Psoas muscle (tissue), 8 donors: Measurements from ENCODE around the gene KIF21B. TPM values are rescaled to one million over a fixed set of nuclear protein-coding genes. Genes with fewer than 3 reads are reported as not detected.
A peak's percentile ranks its signal among the peaks of the same experiment; 100 is the strongest.

ENCODE experiments used
- ATAC-seq, 4 donors: fragments of 200-7000 bp; cut with Tn5 transposase; one replicate each; pipeline ENCODE4 v1.9.1; 2020; ENCODE audit warnings: moderate library complexity in 3 of 4, mild to moderate bottlenecking in 2 of 4
- DNase-seq, 2 donors: peaks; one replicate each; pipeline ENCODE4 v3.0.0-alpha.2; 2020
- H3K27ac ChIP-seq: fragments of 200-600 bp; one replicate; pipeline ENCODE4 v1.8.0; 2022
- H3K27me3 ChIP-seq, 3 donors: fragments of 200-600 bp in 1 of 3; one replicate each; pipeline versions ENCODE4 v1.6.1 to v1.8.0; 2013 to 2022; ENCODE audit warnings: low read length in 2 of 3, mild to moderate bottlenecking in 2 of 3, moderate library complexity in 1 of 3; ENCODE audit not compliant: insufficient read depth in 3 of 3
- H3K36me3 ChIP-seq, 2 donors: fragments of 200-600 bp in 1 of 2; one replicate each; pipeline versions ENCODE4 v1.6.1 to v1.8.0; 2013 to 2022; ENCODE audit warnings: low read depth in 1 of 2, mild to moderate bottlenecking in 1 of 2, moderate library complexity in 1 of 2; ENCODE audit not compliant: insufficient read depth in 1 of 2
- H3K4me1 ChIP-seq: fragments of 200-600 bp; one replicate; pipeline ENCODE4 v1.8.0; 2022
- H3K4me3 ChIP-seq: fragments of 200-600 bp; one replicate; pipeline ENCODE4 v1.8.0; 2022; ENCODE audit warnings: mild to moderate bottlenecking
- H3K9me3 ChIP-seq: fragments of 200-600 bp; one replicate; pipeline ENCODE4 v1.8.0; 2022
- WGBS, 3 donors: extraction: QIAGEN DNeasy Blood & Tissue Kit; methylation state at CpG; one replicate each; pipeline versions ENCODE4 v1.1.6 to v1.1.7; 2013; 5-methylcytosine and 5-hydroxymethylcytosine counted together
- intact Hi-C, 2 donors: fragments of 100-400 bp; cut with DNase I; formaldehyde crosslinking; loops; one replicate each; pipeline versions ENCODE4 v1.11.0 to v1.14.2; 2022
- long read RNA-seq, 2 donors: library from polyadenylated mRNA; unstranded; transcript quantifications; one replicate each; pipeline ENCODE4 v2.0.0, GENCODE V29; 2021
- polyA plus RNA-seq, 3 donors: library from polyadenylated mRNA; stranded (reverse); fragments of 200-250 nt; gene quantifications; one replicate each; pipeline ENCODE4 v1.2.3, GENCODE V29; 2013
- total RNA-seq, 4 donors: library from RNA; stranded (reverse); fragmentation: NEBNext Ultra II Directional in 2 of 4; extraction: Animal tissue kit (Norgen Biotek cat#: 25700) in 2 of 4; gene quantifications; one replicate each; pipeline versions ENCODE4 v1.2.1 to v1.2.4, GENCODE V29; 2021 to 2023
- TF ChIP-seq, protein P1 (sequence below): fragments of 200-600 bp; IDR thresholded peaks from one replicate; pipeline ENCODE4 v1.8.0; 2022; ENCODE audit warnings: antibody characterized with exemption
- donor health status: healthy with polysubstance abuse.
- donor health status: DM: no; HTN: no; CAD: no; lungs with moderate emphysema.
- donor health status: Bipolar disorder and iron deficiency.
- donor health status: healthy.
- donor health status: DM: yes; HTN: yes; CAD: no.
- donor health status: DM: no; HTN: no; CAD: no.
- donor health status: DM: no; HTN: no; CAD: no.
- donor health status: DM: yes; HTN: yes; CAD: no.

KIF21B gene, protein sequence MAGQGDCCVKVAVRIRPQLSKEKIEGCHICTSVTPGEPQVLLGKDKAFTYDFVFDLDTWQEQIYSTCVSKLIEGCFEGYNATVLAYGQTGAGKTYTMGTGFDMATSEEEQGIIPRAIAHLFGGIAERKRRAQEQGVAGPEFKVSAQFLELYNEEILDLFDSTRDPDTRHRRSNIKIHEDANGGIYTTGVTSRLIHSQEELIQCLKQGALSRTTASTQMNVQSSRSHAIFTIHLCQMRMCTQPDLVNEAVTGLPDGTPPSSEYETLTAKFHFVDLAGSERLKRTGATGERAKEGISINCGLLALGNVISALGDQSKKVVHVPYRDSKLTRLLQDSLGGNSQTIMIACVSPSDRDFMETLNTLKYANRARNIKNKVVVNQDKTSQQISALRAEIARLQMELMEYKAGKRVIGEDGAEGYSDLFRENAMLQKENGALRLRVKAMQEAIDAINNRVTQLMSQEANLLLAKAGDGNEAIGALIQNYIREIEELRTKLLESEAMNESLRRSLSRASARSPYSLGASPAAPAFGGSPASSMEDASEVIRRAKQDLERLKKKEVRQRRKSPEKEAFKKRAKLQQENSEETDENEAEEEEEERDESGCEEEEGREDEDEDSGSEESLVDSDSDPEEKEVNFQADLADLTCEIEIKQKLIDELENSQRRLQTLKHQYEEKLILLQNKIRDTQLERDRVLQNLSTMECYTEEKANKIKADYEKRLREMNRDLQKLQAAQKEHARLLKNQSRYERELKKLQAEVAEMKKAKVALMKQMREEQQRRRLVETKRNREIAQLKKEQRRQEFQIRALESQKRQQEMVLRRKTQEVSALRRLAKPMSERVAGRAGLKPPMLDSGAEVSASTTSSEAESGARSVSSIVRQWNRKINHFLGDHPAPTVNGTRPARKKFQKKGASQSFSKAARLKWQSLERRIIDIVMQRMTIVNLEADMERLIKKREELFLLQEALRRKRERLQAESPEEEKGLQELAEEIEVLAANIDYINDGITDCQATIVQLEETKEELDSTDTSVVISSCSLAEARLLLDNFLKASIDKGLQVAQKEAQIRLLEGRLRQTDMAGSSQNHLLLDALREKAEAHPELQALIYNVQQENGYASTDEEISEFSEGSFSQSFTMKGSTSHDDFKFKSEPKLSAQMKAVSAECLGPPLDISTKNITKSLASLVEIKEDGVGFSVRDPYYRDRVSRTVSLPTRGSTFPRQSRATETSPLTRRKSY (N-terminal part only)
- under 1 TPM; 0.20 to 0.81 (median 0.41) TPM for total RNA-seq
- under 1 TPM; 0.04 to 0.10 (median 0.10) TPM for polyA plus RNA-seq
- long read RNA-seq, donor 1 = 0 reads
- long read RNA-seq, donor 2, partial matches to known transcripts = 1 of 1 reads
- long read RNA-seq, donor 2, other reads (novel, unspliced or antisense) = 0 of 1 reads

DNA sequence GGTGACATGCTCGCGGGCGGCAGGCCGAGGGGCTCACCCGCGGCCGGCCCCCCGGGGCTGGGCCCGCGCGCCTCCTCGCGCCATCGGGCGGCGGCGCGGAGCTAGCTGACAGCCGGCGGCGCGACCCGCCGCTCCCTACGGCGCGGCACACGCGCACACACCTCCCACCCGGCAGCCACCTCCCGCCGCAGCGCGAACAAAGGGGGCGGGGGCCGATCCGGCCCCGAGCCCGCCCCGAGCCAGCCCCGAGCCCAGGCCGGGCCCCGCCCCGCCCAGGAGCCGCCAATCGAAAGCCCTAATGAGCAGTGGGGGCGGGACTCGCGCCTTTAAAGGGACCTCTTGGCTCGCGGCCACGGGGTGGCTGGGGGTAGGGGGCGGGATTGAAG lies at the start of gene KIF21B:
TSS of gene KIF21B (minus strand) at position 198 of the 386 bp plus-strand sequence. CDS start 331 bp downstream, outside the sequence.
- peak within 1 kb of the TSS; percentile 66 for H3K4me3 ChIP-seq
- DNase-seq (peak; percentile 82 to 89), ATAC-seq (peak; percentile 74 to 95 (median 88))
- H3K27me3 ChIP-seq = no peaks in the 10 kb centered on the region
- H3K4me1 ChIP-seq = peaks cover 18% of the 10 kb centered on the region
- 0 to 1% (median 0%) methylated on average over 5 to 53 of the region's 53 CpGs for WGBS, 3 donors
- H3K27ac ChIP-seq = no peak within 1 kb of the TSS
- TF ChIP-seq, protein P1, sequence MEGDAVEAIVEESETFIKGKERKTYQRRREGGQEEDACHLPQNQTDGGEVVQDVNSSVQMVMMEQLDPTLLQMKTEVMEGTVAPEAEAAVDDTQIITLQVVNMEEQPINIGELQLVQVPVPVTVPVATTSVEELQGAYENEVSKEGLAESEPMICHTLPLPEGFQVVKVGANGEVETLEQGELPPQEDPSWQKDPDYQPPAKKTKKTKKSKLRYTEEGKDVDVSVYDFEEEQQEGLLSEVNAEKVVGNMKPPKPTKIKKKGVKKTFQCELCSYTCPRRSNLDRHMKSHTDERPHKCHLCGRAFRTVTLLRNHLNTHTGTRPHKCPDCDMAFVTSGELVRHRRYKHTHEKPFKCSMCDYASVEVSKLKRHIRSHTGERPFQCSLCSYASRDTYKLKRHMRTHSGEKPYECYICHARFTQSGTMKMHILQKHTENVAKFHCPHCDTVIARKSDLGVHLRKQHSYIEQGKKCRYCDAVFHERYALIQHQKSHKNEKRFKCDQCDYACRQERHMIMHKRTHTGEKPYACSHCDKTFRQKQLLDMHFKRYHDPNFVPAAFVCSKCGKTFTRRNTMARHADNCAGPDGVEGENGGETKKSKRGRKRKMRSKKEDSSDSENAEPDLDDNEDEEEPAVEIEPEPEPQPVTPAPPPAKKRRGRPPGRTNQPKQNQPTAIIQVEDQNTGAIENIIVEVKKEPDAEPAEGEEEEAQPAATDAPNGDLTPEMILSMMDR = no peak
- intact Hi-C loops = no loop called here
- no peaks in the 10 kb centered on the region for H3K9me3 ChIP-seq
- no peaks in the 10 kb centered on the region for H3K36me3 ChIP-seq

DNA sequence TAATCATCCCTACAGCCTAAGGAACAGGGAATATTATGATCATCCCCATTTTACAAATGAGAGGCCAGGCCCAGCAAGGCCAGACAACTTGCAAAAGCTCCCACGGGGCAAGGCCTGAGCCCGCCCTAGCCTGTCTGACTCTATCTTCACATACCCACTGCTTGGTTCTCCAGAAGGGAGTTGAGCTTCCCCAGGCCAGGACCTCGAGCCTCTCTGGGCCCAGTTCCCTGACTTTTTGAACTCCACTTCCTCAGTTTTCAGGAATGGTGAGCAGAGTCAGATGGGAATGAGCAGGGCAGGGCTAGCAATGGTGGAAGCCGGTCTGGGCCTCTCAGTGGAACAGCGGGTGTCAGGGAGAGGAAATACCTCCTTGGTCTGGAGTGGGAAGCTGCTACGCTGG lies 49.4 kb upstream of the KIF21B start:
- H3K4me1 ChIP-seq = no peaks in the 10 kb centered on the region
- DNase-seq (no peak), ATAC-seq (peak in 1 of 4 donors; percentile 6)
- no peak overlapping the region for H3K4me3 ChIP-seq
- intact Hi-C loops = no loop called here
- no peaks in the 10 kb centered on the region for H3K9me3 ChIP-seq
- 67 to 73% (median 71%) methylated on average over 6 of the region's 6 CpGs for WGBS, 3 donors
- H3K27me3 ChIP-seq = no peaks in the 10 kb centered on the region
- TF ChIP-seq, protein P1 = no peak
- H3K36me3 ChIP-seq = peaks cover 0 to 100% of the 10 kb centered on the region in 2 donors
- no peak overlapping the region for H3K27ac ChIP-seq

DNA sequence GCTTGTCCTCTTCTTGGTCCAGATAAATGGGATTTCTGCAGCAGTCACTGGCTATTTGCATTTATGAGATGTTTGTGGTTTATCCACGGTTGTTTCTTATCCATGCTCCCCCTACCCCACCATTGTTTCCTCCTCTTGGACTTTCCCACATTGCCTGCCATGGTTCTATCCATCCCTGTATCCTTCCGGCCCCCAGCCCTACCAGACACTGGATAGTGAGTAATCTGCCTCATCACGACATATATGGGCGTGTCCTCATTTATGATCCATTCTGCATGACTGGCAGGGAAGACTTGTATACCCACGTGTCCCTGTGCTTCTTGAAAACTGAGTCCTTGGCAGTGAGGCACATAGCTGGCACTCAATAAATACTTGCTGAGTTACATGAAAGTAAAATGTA lies 48.6 kb upstream of the KIF21B start:
- Histone ChIP-seq H3K9me3 (no peaks in the 10 kb centered on the region), H3K27me3 (no peaks in the 10 kb centered on the region), H3K4me3 (no peak overlapping the region), H3K4me1 (no peaks in the 10 kb centered on the region), H3K36me3 (peaks cover 0 to 100% of the 10 kb centered on the region in 2 donors), H3K27ac (no peak overlapping the region)
- ATAC-seq = peak in 1 of 4 donors; percentile 58
- TF ChIP-seq, protein P1 = no peak
- DNase-seq = no peak
- WGBS, 3 donors = 48 to 65% (median 54%) methylated on average over 5 of the region's 5 CpGs
- intact Hi-C loops = no loop called here

DNA sequence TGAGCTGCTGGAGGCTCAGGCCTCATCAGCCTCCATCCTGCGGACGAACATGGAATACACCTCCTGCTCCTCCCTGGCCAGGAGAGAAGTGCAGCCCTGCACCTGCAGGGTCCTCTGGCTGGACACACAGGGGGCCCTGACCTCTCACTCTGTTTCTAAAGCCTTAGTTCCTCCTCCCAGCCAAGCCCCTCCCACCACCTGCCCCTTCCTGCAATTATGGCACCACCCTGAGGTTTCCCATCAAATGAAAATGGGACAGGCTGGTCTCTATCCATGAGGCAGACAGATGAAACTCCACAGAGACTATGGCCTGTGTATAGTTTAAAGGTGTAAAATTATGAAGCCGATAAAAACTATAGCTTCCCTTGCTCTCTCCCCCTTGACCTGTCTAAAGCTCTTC lies 46.1 kb upstream of the KIF21B start:
- Histone ChIP-seq H3K9me3 (no peaks in the 10 kb centered on the region), H3K4me3 (no peak overlapping the region), H3K27ac (no peak overlapping the region), H3K27me3 (no peaks in the 10 kb centered on the region), H3K36me3 (peaks cover 0 to 100% of the 10 kb centered on the region in 2 donors), H3K4me1 (no peaks in the 10 kb centered on the region)
- intact Hi-C loops = no loop called here
- WGBS, 3 donors = 89 to 93% (median 92%) methylated on average over 3 of the region's 3 CpGs
- TF ChIP-seq, protein P1 = no peak
- ATAC-seq = no peak
- no peak for DNase-seq
